WERI-Rb-1 (cell line): ENCODE data around the gene TTLL5.

Source experiments
- DNase-seq: peaks from one replicate; pipeline ENCODE4 v3.0.0-alpha.2; 2020
- H3K27ac ChIP-seq: fragments of 250-450 bp; sonication (Bioruptor Pico); 2 replicates; pipeline ENCODE4 v1.5.1; 2020; ENCODE audit warnings: mild to moderate bottlenecking, moderate library complexity
- H3K27me3 ChIP-seq: fragments of 250-450 bp; sonication (Bioruptor Pico); 2 replicates; pipeline ENCODE4 v1.5.1; 2021; ENCODE audit warnings: mild to moderate bottlenecking, low read depth, moderate library complexity; ENCODE audit not compliant: insufficient read depth, severe bottlenecking
- H3K36me3 ChIP-seq: fragments of 250-450 bp; sonication (Bioruptor Pico); 2 replicates; pipeline ENCODE4 v1.5.1; 2020; ENCODE audit warnings: mild to moderate bottlenecking, moderate library complexity
- H3K4me3 ChIP-seq: 2 replicates; pipeline ENCODE4 v1.5.1; 2011; ENCODE audit warnings: low read depth, mild to moderate bottlenecking, control low read depth, low read length
- H3K9me3 ChIP-seq: fragments of 250-450 bp; sonication (Bioruptor Pico); 2 replicates; pipeline ENCODE4 v1.5.1; 2021; ENCODE audit warnings: mild to moderate bottlenecking, moderate library complexity; ENCODE audit not compliant: severe bottlenecking
- CTCF ChIP-seq: IDR thresholded peaks from 2 replicates; pipeline ENCODE4 v1.5.1; 2011; ENCODE audit warnings: low read depth, mild to moderate bottlenecking, control low read depth, inconsistent platforms, low read length

The TTLL5 gene

GRCh38 chr14:75747899-75748298 is 86.9 kb downstream of the TTLL5 start:
- TF ChIP-seq CTCF, result no peak
- Histone ChIP-seq H3K36me3 (peaks cover 31% of the 10 kb centered on the region), H3K4me3 (no peak overlapping the region), H3K27ac (no peak overlapping the region), H3K27me3 (no peaks in the 10 kb centered on the region), H3K9me3 (no peaks in the 10 kb centered on the region)
- DNase-seq, result no peak

GRCh38 chr14:75748336-75748735 is 87.3 kb downstream of the TTLL5 start:
- no peaks in the 10 kb centered on the region for H3K27me3 ChIP-seq
- H3K9me3 ChIP-seq, result no peaks in the 10 kb centered on the region
- H3K4me3 ChIP-seq, result no peak overlapping the region
- no peak for TF ChIP-seq CTCF
- H3K36me3 ChIP-seq, result peaks cover 29% of the 10 kb centered on the region
- no peak for DNase-seq
- H3K27ac ChIP-seq, result no peak overlapping the region

DNA sequence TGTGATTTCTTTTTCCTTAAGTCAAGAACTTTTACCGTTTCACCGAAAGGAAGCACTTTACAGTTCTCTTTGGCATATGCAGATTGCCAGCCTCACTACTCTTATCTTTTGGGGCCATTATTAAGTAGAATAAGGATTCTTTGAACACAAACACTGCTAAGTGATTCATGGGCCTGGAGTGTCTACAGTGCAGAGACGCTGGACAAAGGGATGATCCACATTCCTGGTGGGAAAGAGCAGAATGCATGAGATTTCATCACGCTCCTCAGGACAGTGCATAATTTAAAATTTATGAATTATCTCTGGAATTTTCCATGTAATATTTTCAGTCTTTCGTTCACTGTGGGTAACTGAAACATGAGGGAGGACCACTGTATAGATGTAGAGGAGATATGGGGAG is 90.2 kb downstream of the TTLL5 start:
- TF ChIP-seq CTCF, result no peak
- Histone ChIP-seq H3K9me3 (no peaks in the 10 kb centered on the region), H3K4me3 (no peak overlapping the region), H3K27me3 (no peaks in the 10 kb centered on the region), H3K36me3 (peaks cover 12% of the 10 kb centered on the region), H3K27ac (no peak overlapping the region)
- DNase-seq, result no peak

- Histone ChIP-seq H3K27me3 (no peaks in the 10 kb centered on the region), H3K9me3 (no peaks in the 10 kb centered on the region), H3K4me3 (no peak overlapping the region), H3K36me3 (peaks cover 10% of the 10 kb centered on the region), H3K27ac (no peak overlapping the region)
- DNase-seq, result no peak
- TF ChIP-seq CTCF, result no peak
These were observed 91.0 kb downstream of the TTLL5 start for GRCh38 chr14:75752086-75752485.

DNA sequence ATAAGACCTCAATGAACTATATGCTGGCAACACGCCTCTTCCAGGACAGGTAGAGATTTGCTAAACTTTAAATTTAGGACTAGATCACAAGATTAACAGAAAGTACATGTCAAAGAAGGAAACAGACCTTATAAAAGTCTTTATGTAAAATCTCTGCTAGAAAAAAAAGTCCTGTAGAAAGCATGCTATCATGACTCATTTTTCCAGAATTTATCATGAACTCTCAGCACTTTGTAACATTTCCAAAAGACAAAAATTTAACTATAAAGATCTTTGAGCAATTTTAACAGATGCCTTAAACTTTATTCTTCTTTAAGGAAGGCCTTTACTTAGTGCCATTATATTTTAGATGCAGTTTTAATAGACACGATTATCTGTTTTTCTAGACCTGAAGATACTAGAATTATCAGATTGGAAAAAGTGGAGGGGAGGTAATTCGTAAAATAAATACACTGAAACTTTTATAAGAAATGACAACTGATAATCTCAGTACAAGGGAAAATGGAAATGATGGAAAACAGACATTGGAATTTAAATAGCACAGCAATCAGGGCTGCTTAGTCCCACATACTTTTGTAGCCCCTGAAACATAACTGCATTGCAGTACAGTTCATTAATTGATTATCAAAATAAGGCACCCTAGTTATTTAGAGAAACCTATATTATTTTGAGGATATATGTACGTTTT is 92.0 kb downstream of the TTLL5 start:
- no peak for DNase-seq
- no peak overlapping the region for H3K4me3 ChIP-seq
- no peak overlapping the region for H3K27ac ChIP-seq
- H3K36me3 ChIP-seq, result peaks cover 14% of the 10 kb centered on the region
- H3K27me3 ChIP-seq, result no peaks in the 10 kb centered on the region
- no peaks in the 10 kb centered on the region for H3K9me3 ChIP-seq
- no peak for TF ChIP-seq CTCF

- Histone ChIP-seq H3K36me3 (peaks cover 14% of the 10 kb centered on the region), H3K27ac (no peak overlapping the region), H3K4me3 (no peak overlapping the region), H3K27me3 (no peaks in the 10 kb centered on the region), H3K9me3 (no peaks in the 10 kb centered on the region)
- no peak for DNase-seq
- TF ChIP-seq CTCF, result no peak
These were observed 92.7 kb downstream of the TTLL5 start for GRCh38 chr14:75753696-75754095.
